GM19452 (cell line): ENCODE results near the gene PLA2G12B.
"Not testable (repeated sequence)": the region's sequence is repeated elsewhere in the genome, so short reads cannot be mapped to it uniquely, and the experiment has no call there.

Source experiments
- ATAC-seq: cut with Tn5 transposase; IDR thresholded peaks from one replicate; pipeline ENCODE4 v1.9.1; 2021; ENCODE audit not compliant: unreplicated experiment

PLA2G12B gene, protein sequence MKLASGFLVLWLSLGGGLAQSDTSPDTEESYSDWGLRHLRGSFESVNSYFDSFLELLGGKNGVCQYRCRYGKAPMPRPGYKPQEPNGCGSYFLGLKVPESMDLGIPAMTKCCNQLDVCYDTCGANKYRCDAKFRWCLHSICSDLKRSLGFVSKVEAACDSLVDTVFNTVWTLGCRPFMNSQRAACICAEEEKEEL

DNA sequence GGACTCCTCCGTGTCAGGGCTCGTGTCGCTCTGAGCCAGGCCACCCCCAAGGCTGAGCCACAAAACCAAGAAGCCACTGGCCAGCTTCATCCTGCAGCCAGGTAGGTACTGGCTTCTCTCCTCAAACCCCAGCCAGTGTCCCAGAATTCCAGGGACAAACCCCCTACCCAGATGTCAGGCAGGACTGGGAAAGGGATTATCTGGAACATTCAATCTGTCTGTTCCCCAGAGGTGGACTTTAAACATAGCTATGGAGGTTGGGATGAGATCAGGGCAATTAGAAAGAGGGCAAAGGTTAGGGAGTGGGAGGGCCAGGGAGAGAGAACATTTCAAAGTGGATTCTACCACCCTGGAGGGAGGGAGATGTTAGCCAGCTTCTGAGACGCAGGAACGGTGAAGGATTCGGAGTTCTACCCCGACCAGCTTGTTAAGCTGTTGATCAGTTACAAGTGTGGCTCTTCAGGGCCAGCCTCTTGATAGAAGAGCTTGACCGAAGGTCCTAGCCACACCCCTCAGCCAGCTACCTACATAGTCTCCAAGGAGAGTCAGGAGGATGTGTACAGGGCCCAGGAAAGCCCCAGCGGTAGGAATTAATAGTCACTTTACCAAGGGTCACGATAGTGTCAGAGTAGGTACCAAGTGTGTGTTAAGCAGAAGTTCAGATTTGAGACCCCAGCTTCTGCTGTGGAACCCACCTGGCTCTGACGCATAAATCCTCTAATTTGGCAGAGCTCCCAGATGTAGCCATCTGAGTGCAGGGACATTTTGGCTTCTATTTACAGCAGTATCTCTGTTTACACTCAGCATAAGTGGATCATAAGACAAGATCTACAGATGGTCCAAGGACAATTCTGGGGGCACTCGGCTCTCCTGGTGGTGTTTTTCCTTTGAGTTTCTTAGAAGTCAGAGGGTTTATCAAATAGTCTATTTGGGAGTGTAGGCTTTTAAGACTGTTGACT is at the start of gene PLA2G12B:
PLA2G12B (minus strand) TSS at position 211 of the 959 bp plus-strand sequence; CDS start at position 90, 121 bp downstream.
- no peak for ATAC-seq

DNA sequence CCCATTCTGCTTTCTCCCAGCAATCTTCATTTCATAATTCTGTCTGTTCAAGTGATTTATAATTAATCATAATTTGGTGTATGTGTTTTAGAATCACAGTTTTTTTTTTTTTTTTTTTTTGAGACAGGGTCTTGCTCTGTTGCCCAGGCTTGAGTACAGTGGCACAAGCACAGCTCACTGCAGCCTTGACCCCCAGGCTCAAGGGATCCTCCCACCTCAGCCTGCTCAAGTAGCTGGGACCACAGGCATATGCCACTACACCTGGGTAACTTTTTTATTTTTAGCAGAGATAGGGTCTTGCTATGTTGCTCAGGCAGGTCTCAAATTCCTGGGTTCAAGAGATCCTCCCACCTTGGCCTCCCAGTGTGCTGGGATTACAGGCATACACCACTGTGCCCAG is 49.2 kb upstream of the PLA2G12B start:
- no peak for ATAC-seq

DNA sequence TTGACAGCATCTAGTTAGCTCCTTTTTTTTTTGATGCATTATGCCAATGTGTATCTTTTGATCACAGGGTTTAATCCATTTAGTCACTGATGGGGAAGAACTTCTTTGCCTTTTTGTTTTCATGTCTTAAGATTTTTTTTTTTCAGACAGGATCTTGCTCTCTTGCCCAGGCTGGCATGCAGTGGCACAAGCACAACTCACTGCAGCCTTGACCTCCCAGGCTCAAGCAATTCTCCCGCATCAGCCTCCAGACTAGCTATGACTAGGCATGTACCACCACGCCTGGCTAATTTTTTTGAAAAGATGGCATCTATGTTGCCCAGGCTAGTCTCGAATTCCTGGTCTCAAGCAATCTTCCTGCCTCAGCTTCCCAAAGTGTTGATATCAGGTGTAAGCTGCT is 46.4 kb upstream of the PLA2G12B start:
- no peak for ATAC-seq

DNA sequence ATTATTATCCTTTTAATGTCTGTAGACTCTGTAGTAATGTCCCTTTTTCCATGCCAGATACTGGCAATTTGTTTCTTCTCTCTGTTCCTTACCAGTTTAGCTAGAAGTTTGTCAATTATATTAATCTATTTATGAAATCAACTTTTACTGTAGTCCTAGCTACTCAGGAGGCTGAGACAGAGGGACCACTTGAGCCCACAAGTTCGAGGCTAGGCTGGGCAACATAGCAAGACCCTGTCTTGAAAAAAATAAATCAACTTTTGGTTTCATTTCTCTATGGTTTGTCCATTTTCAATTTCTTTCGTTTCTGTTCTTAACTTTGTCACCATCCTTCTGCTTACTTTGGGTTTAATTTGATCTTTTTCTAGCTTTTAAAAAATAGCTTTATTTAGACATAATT is 42.5 kb upstream of the PLA2G12B start:
- ATAC-seq = no peak

DNA sequence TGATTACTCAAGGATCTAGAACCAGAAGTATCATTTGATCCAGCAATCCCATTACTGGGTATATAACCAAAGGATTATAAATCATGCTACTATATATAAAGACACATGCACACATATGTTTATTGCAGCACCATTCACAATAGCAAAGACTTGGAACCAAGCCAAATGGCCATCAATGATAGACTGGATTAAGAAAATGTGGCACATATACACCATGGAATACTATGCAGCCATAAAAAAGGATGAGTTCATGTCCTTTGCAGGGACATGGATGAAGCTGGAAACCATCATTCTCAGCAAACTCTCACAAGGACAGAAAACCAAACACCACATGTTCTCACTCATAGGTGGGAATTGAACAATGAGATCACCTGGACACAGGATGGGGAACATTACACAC is 40.9 kb upstream of the PLA2G12B start:
- ATAC-seq = not testable (repeated sequence)

DNA sequence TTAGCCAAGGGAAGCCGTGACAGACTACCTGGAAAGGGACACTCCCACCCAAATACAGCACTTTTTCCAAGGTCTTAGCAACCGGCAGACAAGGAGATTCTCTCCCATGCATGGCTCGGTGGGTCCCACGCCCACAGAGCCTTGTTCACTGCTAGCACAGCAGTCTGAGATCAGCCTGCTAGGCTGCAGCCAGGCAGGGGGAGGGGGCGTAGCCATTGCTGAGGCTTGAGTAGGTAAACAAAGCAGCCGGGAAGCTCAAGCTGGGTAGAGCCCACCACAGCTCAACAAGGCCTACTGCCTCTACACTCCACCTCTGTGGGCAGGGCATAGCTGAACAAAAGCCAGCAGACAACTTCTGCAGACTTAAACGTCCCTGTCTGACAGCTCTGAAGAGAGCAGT is 35.2 kb upstream of the PLA2G12B start:
- ATAC-seq = not testable (repeated sequence)

DNA sequence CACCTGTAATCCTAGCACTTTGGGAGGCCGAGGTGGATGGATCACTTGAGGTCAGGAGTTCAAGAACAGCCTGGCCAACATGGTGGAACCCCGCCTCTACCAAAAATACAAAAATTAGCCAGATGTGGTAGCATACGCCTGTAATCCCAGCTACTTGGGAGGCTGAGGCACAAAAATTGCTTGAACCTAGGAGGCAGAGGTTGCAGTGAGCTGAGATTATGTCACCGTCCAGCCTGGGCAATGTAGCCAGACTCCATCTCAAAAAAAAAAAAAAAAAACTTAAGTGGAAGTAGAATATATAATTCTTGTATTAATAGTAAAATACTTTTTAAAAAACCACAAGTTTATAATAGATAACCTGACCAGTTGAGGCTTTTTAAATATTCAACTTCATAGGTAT is 30.0 kb upstream of the PLA2G12B start:
- not testable (repeated sequence) for ATAC-seq

DNA sequence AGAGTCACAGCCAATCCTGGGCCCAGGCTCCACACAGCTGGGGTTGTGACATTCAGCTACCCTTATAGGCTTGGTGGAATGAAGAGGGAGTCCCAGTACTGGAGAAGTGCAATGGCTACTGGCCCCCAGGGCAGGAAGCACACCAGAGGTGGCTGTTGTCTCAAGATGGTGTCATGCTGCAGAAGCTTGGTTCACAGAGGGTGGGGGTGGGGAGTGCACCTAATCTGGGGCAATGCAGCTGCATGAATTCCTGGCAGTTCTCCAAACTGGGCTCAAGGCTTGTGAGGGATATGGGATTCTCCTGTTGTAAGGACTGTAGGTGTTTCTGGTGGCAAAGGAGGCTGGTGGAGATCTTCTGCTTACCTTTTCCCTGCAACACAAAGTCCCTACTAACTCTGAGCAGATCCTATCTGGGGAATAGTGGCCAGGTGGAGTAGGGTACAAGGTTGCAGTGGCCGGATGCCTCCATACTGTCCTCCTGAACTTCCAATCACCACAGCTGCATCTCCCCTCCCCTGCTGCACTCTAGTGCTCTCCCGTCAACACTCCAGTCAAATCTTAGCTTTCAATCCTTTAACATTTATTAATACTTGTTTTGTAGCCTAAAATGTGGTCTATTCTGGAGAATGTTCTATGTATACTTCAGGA is 27.4 kb upstream of the PLA2G12B start:
- no peak for ATAC-seq

DNA sequence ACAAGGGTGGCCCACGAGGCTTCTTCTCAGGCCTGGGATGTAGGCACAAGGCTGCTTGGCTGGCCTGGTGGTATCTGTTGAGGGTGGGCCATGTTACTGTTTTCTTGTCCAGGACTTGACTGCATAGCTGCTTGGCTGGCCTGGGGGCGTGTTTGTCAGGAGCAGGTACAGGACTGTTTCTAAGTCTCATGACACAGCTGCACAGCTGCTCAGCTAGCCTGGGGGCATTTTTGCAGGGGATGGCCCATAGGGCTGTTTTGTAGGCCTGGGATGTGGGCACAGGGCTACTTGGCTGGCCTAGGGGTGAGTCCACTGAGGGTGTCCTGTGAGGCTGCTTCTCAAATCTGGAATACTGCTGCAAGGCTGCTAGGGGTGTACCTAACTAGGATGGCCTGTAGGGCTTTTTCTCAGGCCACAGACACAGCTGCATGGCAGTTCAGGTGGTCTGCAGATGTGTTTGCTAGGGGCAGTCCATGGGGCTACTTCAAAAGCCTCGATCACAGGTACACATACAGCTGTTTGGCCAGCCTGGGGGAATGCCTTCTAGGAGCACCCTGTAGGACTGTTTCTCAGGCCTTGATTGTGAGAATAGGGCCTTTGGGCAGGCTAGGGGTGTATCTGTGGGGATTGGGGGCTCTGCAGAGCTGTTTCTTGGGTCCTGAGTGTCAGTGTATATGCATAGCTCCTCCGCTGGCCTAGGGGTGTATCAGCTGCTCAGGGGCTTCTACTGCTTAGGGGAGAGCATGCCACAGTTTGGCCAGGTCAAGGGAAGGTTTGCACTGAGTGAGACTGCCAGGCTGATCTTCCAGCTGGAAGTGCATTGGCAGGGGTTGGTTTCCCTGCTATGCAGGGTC is 26.6 kb upstream of the PLA2G12B start:
- no peak for ATAC-seq

DNA sequence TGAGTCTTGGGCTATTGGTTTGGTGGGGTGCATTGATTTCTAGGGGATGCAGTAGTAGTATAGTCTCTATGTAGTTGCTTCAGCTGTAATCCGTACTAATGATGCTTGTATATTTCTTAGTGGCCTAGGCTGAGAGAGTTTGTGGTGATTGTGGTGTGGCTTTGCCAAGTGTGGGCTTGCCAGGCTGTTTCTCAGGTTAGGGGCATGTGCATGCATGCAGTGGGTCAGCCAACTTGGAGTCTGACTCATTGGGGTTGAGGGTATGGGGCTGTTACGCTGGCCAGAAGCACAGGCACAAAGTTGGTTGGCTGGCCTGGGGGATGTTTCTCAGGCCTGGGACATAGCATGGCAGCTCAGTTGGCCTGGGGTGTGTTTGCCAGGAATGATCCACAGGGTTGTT is 25.7 kb upstream of the PLA2G12B start:
- ATAC-seq = no peak

DNA sequence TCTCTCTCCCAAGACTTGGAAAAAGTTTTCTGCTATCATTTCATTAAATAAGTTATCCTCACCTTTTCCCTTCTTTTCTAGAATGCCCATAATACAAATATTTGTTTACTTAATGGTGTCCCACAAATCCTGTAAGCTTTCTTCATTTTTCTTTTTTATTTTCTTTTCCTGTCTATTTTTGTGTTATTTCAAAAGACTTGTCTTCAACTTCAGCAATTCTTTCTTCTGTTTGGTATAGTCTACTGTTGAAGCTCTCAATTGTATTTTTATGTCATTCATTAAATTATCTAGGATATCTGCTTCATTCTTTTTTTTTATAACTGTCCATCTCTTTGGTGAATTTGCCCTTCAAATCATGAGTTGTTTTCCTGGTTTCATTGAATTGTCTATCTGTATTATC is 25.1 kb upstream of the PLA2G12B start:
- no peak for ATAC-seq

DNA sequence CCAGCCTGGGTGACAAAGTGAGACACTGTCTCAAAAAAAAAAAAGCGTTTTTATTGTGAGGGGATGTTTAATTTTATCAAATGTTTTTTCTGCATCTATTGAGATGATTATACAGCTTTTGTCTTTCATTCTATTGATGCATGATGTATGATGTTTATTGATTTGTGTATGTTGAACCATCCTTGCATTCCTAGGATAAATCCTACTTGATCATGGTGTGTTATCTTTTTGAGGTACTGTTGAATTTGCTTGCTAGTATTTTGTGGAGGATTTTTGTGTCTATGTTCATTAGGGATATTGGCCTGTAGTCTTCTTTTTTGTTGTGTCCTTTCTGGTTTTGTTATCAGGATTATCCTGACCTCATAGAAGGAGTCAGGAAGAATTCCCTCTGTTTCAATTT is 22.3 kb upstream of the PLA2G12B start:
- no peak for ATAC-seq

DNA sequence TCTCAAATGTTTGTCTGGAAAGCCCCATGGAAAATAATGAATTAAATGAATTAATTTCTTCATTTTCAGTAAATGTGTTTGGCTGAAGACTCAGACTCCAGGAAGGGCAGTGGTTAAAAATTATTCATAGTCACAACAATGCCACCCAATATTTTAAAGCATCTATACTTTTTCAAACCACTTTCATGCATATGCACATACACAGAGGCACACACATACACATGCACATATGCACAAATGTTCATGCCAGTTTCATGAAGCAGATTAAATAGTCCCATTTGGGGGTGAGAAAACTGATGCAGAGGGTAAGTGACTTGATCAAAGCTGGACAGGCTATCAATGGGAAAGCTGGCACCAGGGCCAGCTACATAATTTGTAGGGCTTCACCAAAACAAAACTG is 1.4 kb upstream of the PLA2G12B start:
- no peak for ATAC-seq

DNA sequence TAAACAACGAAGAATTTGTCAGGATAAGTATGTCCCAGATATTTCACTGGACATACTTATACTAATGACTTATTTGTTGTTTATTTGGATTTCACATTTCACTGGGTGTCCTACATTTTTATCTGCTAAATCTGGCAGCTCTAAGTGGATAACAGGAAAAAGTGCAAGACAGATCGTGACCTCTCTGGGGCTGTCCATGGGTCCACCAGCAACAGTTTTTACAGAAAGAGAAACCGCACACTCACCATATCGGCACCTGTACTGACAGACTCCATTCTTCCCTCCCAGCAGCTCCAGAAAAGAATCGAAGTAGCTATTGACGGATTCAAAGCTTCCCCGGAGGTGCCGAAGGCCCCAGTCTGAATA is 393 bp downstream of the PLA2G12B start:
- no peak for ATAC-seq

DNA sequence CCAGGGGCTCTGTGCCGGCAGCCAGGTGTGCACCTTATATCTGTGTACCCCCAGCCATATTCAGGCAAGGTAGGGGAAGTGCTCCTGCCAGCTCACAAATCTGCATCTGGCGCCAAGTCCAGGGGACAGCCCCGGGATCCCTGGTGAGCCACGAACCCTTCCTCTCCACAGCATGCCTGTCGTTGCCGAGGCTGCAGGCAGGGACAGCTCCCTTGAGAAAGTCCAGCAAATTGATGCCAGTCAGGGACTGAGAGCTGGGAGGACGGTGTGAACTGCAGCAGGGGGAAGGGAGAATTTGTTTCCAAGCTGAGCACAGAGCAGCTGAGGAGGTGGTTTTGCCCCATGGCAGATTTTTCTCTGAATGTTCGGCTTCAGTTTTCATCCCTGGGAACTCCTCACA is 919 bp downstream of the PLA2G12B start:
- ATAC-seq = no peak

DNA sequence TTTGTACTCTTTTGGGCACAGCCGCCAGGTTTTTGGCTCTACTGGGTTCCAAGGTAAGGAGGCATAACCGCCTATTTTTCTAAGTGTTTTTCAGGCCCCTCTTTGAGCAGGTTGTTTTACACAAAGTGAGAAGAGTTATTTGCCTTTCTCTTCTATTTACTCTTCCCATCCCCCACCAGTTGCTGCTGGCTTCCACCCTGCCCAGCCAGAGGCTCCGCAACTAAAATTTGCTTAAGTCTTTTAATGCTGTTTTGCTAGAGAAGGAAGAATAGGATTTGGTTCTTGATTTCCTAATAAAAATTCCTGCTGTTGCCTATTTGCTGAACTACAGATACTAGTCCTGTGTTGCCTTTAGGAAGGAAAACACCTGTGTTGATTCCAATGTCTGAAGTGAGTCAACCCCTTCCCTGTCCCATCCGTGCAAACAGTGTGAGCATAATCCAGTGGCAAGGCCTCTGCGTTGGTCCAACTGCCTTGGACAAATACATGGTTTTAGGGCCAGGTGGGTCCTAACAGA is 1.9 kb downstream of the PLA2G12B start:
- no peak for ATAC-seq

DNA sequence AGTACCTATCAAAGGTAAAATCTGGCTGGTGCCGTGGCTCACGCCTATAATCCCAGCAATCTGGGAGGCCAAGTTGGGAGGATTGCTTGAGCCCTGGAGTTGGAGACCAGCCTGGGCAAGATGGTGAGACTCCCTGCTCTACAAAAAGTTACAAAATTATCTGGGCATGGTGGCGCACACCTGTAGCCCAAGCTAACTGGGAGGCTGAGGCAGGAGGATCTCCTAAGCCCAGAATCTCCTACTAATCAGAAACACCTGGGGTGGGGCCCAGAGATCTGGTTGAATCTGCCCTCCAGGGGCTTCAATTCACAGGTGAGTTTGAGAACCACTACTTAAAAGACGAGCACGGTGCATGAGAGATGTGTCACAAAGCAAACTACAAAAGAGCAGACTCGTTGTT is 2.4 kb downstream of the PLA2G12B start:
- ATAC-seq = no peak

DNA sequence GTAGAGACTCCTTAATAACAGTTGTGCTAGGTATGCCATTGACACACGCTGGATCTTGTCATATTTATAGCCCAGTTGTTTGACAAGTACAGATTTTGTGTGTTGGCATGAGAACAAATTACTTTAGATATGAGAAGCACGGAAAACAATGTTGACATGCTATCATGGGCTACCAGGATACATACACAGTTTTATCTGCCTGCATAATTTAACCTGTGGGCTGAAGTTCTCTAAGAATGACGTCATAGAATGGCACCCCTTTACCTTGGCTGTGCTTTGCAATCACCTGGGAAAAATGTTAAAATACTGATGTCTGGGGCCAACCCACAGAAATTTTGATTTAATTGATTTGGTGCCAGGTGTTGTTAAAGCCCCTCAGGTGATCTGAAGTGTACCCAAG is 2.8 kb downstream of the PLA2G12B start:
- no peak for ATAC-seq

DNA sequence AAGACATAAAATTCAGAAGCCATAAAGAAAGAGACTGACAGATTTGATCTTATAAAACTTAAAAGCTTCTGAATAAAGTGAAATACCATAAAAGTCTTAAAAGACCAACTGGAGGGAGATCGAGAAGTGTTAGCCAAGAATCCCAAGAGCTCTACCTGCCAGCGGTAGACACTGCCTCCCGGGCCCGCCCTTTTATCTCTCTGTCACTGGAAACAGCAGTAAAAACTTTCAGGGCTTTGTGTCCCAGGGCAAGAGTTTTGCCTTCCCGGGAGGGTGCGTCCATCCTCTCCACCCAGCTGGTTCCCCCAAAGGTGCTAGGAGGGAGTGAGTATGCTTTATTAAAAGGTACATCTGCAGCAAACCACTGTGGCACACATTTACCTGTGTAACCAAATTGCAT is 5.8 kb downstream of the PLA2G12B start:
- ATAC-seq = no peak

DNA sequence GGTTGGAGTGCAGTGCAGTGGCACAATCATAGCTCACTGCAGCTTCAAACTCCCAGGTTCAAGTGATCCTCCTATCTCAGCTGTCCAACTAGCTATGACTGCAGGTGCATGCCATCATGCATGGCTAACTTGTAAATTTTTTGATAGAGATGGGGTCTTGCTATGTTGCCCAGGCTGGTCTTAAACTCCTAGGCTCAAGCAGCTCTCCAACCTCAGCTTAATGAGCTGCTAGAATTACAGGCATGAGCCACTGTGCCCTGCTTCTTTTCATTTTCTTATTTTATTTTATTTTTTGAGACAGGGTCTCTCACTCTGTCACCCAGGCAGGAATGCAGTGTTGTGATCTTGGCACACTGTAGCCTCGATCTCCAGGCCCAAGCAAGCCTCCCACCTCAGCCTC is 7.6 kb downstream of the PLA2G12B start:
- no peak for ATAC-seq
